Mucosa of descending colon (tissue), 3 donors: ENCODE results near the gene TOR1AIP2. TPM values are rescaled to one million over a fixed set of nuclear protein-coding genes. Genes with fewer than 3 reads are reported as not detected.

ENCODE experiments used
- ATAC-seq: fragments of 200-7000 bp; cut with Tn5 transposase; one replicate; pipeline ENCODE4 v1.9.1; 2020; ENCODE audit warnings: mild to moderate bottlenecking, moderate library complexity
- DNase-seq, 3 donors: peaks; one replicate each; pipeline ENCODE4 v3.0.0-alpha.2; 2020
- H3K36me3 ChIP-seq: fragments of 200-600 bp; one replicate; pipeline ENCODE4 v1.8.0; 2021; ENCODE audit warnings: low read depth, mild to moderate bottlenecking
- H3K4me1 ChIP-seq: fragments of 200-600 bp; one replicate; pipeline ENCODE4 v1.8.0; 2021; ENCODE audit warnings: low read depth, mild to moderate bottlenecking
- H3K4me3 ChIP-seq: fragments of 200-600 bp; one replicate; pipeline ENCODE4 v1.8.0; 2021; ENCODE audit warnings: mild to moderate bottlenecking
- H3K9me3 ChIP-seq: fragments of 200-600 bp; one replicate; pipeline ENCODE4 v1.8.0; 2021; ENCODE audit warnings: mild to moderate bottlenecking
- CTCF ChIP-seq: fragments of 200-600 bp; IDR thresholded peaks from one replicate; pipeline ENCODE4 v1.8.0; 2022; ENCODE audit warnings: antibody characterized with exemption, mild to moderate bottlenecking
- intact Hi-C, 2 donors: fragments of 100-400 bp; cut with DNase I in 1 of 2; cut with micrococcal nuclease in 1 of 2; formaldehyde crosslinking; loops; one replicate each; pipeline versions ENCODE4 v1.11.0 to v1.11.1; 2022; cut with DNase I, micrococcal nuclease
- total RNA-seq, 3 donors: library from RNA; stranded (reverse); fragmentation: NEBNext Ultra II Directional in 2 of 3; extraction: Animal tissue kit (Norgen Biotek cat#: 25700) in 2 of 3; gene quantifications; one replicate each; pipeline versions ENCODE4 v1.2.1 to v1.2.4, GENCODE V29; 2021 to 2023
- donor health status: DM: no; HTN: no; CAD: no; lungs with moderate emphysema.
- donor health status: DM: no; HTN: no; CAD: no.
- donor health status: DM: no; HTN: yes; CAD: no.

Gene TOR1AIP2
- total RNA-seq, 3 donors from 2014 or later, result 72.9 to 79.2 (median 73.4) TPM

GRCh38 chr1:179910934-179911333 lies 33.3 kb upstream of the TOR1AIP2 start:
- no peak for TF ChIP-seq CTCF
- Histone ChIP-seq H3K36me3 (peaks cover 5% of the 10 kb centered on the region), H3K4me1 (no peaks in the 10 kb centered on the region), H3K4me3 (no peak overlapping the region), H3K9me3 (no peaks in the 10 kb centered on the region)
- DNase-seq, result no peak
- intact Hi-C loops, result no loop called here
- ATAC-seq, result no peak

GRCh38 chr1:179889589-179889988 lies 12.0 kb upstream of the TOR1AIP2 start:
- peaks cover 19% of the 10 kb centered on the region for H3K36me3 ChIP-seq

GRCh38 chr1:179888071-179888470 lies 10.5 kb upstream of the TOR1AIP2 start:
- no peak for DNase-seq
- H3K9me3 ChIP-seq, result no peaks in the 10 kb centered on the region
- no peak for ATAC-seq
- H3K4me1 ChIP-seq, result peaks cover 15% of the 10 kb centered on the region
- H3K4me3 ChIP-seq, result no peak overlapping the region
- peaks cover 19% of the 10 kb centered on the region for H3K36me3 ChIP-seq
- intact Hi-C loops, result no loop called here
- TF ChIP-seq CTCF, result no peak

More at GRCh38 chr1:179889589-179889988, 12.0 kb upstream of the TOR1AIP2 start:
- no peak for ATAC-seq
- intact Hi-C loops, result no loop called here
- DNase-seq, result no peak
- Histone ChIP-seq H3K4me1 (peaks cover 6% of the 10 kb centered on the region), H3K4me3 (no peak overlapping the region), H3K9me3 (no peaks in the 10 kb centered on the region)
- TF ChIP-seq CTCF, result no peak

- H3K4me3 ChIP-seq, result peak overlapping the region; percentile 78
- H3K9me3 ChIP-seq, result no peaks in the 10 kb centered on the region
- DNase-seq, result no peak
- H3K36me3 ChIP-seq, result peaks cover 5% of the 10 kb centered on the region
- ATAC-seq, result no peak
- TF ChIP-seq CTCF, result no peak
- intact Hi-C loops, result no loop called here
- peaks cover 24% of the 10 kb centered on the region for H3K4me1 ChIP-seq
Observed at GRCh38 chr1:179883745-179884138, 6.1 kb upstream of the TOR1AIP2 start.

- Histone ChIP-seq H3K36me3 (peaks cover 5% of the 10 kb centered on the region), H3K9me3 (no peaks in the 10 kb centered on the region), H3K4me1 (peaks cover 21% of the 10 kb centered on the region), H3K4me3 (peak overlapping the region; percentile 78)
- DNase-seq, result peak in 1 of 3 donors; percentile 50
- intact Hi-C loops, result no loop called here
- no peak for TF ChIP-seq CTCF
- ATAC-seq, result peak; percentile 26
Observed at GRCh38 chr1:179883040-179883744, 5.6 kb upstream of the TOR1AIP2 start.
